ENCODE data around the gene ZNRF1.

DNA sequence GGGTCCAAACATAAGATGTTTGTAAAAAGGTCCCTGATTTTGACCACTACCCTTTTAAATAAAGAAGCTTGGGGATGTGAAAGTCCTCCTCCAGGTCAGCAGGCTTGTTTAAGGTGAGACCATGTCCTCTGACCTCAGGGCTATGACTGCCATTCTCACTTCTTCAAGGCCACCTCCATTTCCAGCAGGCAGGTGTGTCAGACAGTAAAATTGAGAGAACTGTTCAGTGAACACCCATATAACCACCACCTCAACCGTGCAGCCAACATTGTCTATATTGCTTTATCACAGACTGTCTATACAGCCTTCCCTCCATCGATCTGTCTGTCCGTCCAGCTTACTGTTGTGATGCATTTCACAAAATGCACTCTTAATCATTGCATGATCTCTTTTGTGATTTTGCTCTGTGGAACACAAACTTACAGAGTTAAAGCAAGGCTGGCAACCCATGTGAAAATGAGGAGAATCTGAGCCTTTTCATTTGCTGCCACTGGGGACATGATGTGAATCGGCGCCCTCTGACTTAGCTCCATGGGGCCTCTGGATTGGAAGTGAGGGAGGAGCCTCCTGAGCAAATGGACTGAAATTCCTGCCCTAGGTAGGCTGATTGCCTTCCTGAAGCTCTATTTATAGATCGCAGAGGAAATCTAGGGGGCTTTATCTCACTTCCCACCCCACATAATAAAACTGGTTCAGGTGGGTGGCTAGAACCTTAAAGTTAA is 53.8 kb downstream of the ZNRF1 start:
- TF ChIP-seq, protein P1, sequence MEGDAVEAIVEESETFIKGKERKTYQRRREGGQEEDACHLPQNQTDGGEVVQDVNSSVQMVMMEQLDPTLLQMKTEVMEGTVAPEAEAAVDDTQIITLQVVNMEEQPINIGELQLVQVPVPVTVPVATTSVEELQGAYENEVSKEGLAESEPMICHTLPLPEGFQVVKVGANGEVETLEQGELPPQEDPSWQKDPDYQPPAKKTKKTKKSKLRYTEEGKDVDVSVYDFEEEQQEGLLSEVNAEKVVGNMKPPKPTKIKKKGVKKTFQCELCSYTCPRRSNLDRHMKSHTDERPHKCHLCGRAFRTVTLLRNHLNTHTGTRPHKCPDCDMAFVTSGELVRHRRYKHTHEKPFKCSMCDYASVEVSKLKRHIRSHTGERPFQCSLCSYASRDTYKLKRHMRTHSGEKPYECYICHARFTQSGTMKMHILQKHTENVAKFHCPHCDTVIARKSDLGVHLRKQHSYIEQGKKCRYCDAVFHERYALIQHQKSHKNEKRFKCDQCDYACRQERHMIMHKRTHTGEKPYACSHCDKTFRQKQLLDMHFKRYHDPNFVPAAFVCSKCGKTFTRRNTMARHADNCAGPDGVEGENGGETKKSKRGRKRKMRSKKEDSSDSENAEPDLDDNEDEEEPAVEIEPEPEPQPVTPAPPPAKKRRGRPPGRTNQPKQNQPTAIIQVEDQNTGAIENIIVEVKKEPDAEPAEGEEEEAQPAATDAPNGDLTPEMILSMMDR (IDR thresholded peaks at IDR 0.05; ENCODE audit: low read depth, low read length, missing input control), result no peak
- TF ChIP-seq JUND (IDR thresholded peaks at IDR 0.05) (no peak), NR2F2 (IDR thresholded peaks at IDR 0.05) (no peak)
